OCI-LY7 (cell line): ENCODE measurements around the gene GGTA1. TPM values are rescaled to one million over a fixed set of nuclear protein-coding genes. Genes with fewer than 3 reads are reported as not detected.
"Not testable (repeated sequence)": the region's sequence is repeated elsewhere in the genome, so short reads cannot be mapped to it uniquely, and the experiment has no call there.

Source experiments
- BruUV-seq: library from RNA; stranded (reverse); fragments of 400-500 nt; replicated peaks from 2 replicates; lab custom pipeline; 2021; lab: Mats Ljungman, UMichigan
- CTCF ChIA-PET: fragments of 300-600 bp; sonication (Branson Sonifier 250); formaldehyde crosslinking; loops from one replicate; lab custom pipeline; 2022; ENCODE audit warnings: antibody characterized with exemption; ENCODE audit not compliant: unreplicated experiment; lab: Charles Lee
- POLR2A ChIA-PET: fragments of 300-600 bp; sonication (Branson Sonifier 250); formaldehyde crosslinking; loops from one replicate; lab custom pipeline; 2022; ENCODE audit warnings: antibody characterized with exemption; lab: Charles Lee
- DNase-seq: peaks from one replicate; pipeline ENCODE4 v3.0.0-alpha.2; 2015; ENCODE audit warnings: low spot score
- H2AFZ ChIP-seq: fragments of 200-600 bp; sonication (generic), shearing (Covaris generic); 2 replicates; pipeline ENCODE4 v1.6.1; 2014; ENCODE audit warnings: mild to moderate bottlenecking, antibody characterized with exemption, low read length, moderate library complexity
- H3K27ac ChIP-seq: fragments of 200-600 bp; sonication (generic); 2 replicates; pipeline ENCODE4 v1.5.1; 2014; ENCODE audit warnings: mixed run types, low read depth, mild to moderate bottlenecking, moderate library complexity, low read length, inconsistent platforms; ENCODE audit not compliant: poor library complexity, severe bottlenecking
- H3K36me3 ChIP-seq: fragments of 200-600 bp; sonication (generic); 2 replicates; pipeline ENCODE4 v1.6.1; 2014; ENCODE audit warnings: mild to moderate bottlenecking, antibody characterized with exemption, low read length, moderate library complexity, mixed read lengths; ENCODE audit not compliant: insufficient read depth
- H3K4me1 ChIP-seq: fragments of 200-600 bp; sonication (generic); 2 replicates; pipeline ENCODE4 v1.5.1; 2014; ENCODE audit warnings: mild to moderate bottlenecking, low read length; ENCODE audit not compliant: insufficient read depth, poor library complexity, severe bottlenecking
- H3K4me2 ChIP-seq: fragments of 200-600 bp; sonication (generic); 2 replicates; pipeline ENCODE4 v1.6.1; 2014; ENCODE audit warnings: mild to moderate bottlenecking, low read length
- H3K4me3 ChIP-seq: fragments of 200-600 bp; sonication (generic); 2 replicates; pipeline ENCODE4 v1.5.1; 2014; ENCODE audit warnings: mild to moderate bottlenecking, low read depth, low read length; ENCODE audit not compliant: poor library complexity, severe bottlenecking
- H3K79me2 ChIP-seq: fragments of 200-600 bp; sonication (generic); 2 replicates; pipeline ENCODE4 v1.6.1; 2016; ENCODE audit warnings: low read depth, mild to moderate bottlenecking, low read length, moderate library complexity, mixed read lengths; ENCODE audit not compliant: insufficient read depth
- H3K9me2 ChIP-seq: fragments of 200-600 bp; sonication (generic); 2 replicates; pipeline ENCODE4 v1.6.1; 2016; ENCODE audit warnings: mild to moderate bottlenecking, low read length, mixed read lengths; ENCODE audit not compliant: insufficient read depth
- H3K9me3 ChIP-seq: fragments of 200-600 bp; sonication (generic); 2 replicates; pipeline ENCODE4 v1.6.1; 2014; ENCODE audit warnings: mild to moderate bottlenecking, mixed run types, low read length, mixed read lengths
- H4K20me1 ChIP-seq: fragments of 200-600 bp; sonication (generic); 2 replicates; pipeline ENCODE4 v1.6.1; 2014; ENCODE audit warnings: mild to moderate bottlenecking, antibody characterized with exemption, low read length, moderate library complexity, mixed read lengths; ENCODE audit not compliant: insufficient read depth
- EZH2phosphoT487 ChIP-seq: fragments of 200-600 bp; sonication (generic); IDR thresholded peaks from 2 replicates; pipeline ENCODE4 v1.6.1; 2018; ENCODE audit warnings: low read depth, borderline replicate concordance, mild to moderate bottlenecking, mixed run types, antibody characterized with exemption, low read length, moderate library complexity, mixed read lengths
- intact Hi-C: fragments of 100-400 bp; cut with micrococcal nuclease; formaldehyde crosslinking; loops from one replicate; pipeline ENCODE4 v1.10.0; 2022; ENCODE audit not compliant: unreplicated experiment
- total RNA-seq, 2 experiments: library from RNA; depleted of rRNA in 1 of 2; stranded (reverse); fragments of >200 nt in 1 of 2; shearing (Covaris generic) in 1 of 2; gene quantifications; 2 replicates each; pipeline ENCODE4 v1.2.3, GENCODE V29; 2014 to 2022
- TF ChIP-seq, protein P1 (sequence below): fragments of 200-600 bp; sonication (generic); conservative IDR thresholded peaks from 2 replicates; pipeline ENCODE4 v1.5.1; 2014; ENCODE audit warnings: mild to moderate bottlenecking, antibody characterized with exemption, low read length, moderate library complexity, mixed read lengths

Gene GGTA1
- total RNA-seq, 2 experiments from 2014 or later = not detected

GRCh38 chr9:121459513-121459912, 40.1 kb downstream of the GGTA1 start:
- no peaks in the 10 kb centered on the region for H3K4me1 ChIP-seq
- no peaks in the 10 kb centered on the region for H3K9me2 ChIP-seq
- TF ChIP-seq EZH2phosphoT487 = no peak
- TF ChIP-seq, protein P1, sequence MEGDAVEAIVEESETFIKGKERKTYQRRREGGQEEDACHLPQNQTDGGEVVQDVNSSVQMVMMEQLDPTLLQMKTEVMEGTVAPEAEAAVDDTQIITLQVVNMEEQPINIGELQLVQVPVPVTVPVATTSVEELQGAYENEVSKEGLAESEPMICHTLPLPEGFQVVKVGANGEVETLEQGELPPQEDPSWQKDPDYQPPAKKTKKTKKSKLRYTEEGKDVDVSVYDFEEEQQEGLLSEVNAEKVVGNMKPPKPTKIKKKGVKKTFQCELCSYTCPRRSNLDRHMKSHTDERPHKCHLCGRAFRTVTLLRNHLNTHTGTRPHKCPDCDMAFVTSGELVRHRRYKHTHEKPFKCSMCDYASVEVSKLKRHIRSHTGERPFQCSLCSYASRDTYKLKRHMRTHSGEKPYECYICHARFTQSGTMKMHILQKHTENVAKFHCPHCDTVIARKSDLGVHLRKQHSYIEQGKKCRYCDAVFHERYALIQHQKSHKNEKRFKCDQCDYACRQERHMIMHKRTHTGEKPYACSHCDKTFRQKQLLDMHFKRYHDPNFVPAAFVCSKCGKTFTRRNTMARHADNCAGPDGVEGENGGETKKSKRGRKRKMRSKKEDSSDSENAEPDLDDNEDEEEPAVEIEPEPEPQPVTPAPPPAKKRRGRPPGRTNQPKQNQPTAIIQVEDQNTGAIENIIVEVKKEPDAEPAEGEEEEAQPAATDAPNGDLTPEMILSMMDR = no peak
- no peak overlapping the region for H3K4me3 ChIP-seq
- BruUV-seq = no TSS peak
- intact Hi-C loops = no loop called here
- no peak overlapping the region for H2AFZ ChIP-seq
- DNase-seq = no peak
- no peaks in the 10 kb centered on the region for H4K20me1 ChIP-seq
- no peak overlapping the region for H3K4me2 ChIP-seq
- no peak overlapping the region for H3K27ac ChIP-seq
- POLR2A ChIA-PET = no interaction called here
- no peaks in the 10 kb centered on the region for H3K36me3 ChIP-seq
- CTCF ChIA-PET = no interaction called here
- H3K79me2 ChIP-seq = no peaks in the 10 kb centered on the region
- no peaks in the 10 kb centered on the region for H3K9me3 ChIP-seq

GRCh38 chr9:121458449-121458848, 41.2 kb downstream of the GGTA1 start:
- intact Hi-C loops, BruUV-seq: not testable (repeated sequence)
- POLR2A ChIA-PET = interaction anchor here (0.7 kb wide), 1 partner anchor 190 kb away, joined by 3 read pairs; no protein-coding TSS in a partner anchor

DNA sequence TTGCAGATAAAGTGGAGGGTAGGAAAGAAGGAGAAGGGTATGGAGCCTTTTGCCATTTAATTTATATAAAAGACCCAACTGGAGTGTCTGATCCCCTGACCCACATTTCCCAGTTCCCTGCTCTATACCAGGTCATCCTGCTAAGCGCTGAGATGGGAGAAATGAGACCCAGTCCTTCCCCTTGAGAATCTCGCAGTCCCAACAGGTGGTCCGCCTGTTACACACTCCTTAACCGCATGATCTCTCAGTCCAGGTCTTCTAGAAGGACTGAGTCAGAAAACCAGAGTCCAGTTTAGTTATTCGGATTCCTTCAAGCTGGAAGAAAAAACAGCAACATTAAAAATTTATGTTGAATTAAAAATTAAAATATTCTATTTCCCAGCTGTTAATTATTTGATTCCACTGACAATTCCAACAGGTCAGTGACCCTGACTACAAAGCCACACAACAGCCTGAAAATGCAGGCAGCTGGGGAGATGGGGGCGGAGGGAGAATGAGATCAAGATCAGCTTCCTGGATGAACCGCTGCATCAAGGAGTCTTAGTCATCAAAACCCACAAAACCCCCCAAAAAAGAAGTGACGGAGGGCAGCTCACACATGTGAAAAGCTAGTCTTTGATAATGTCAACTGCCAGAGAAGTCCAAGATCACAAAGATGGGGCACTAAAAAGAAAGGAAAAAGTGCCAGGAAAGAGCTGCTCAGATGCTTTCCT, 44.0 kb downstream of the GGTA1 start:
- no peaks in the 10 kb centered on the region for H3K9me3 ChIP-seq
- H3K79me2 ChIP-seq = no peaks in the 10 kb centered on the region
- TF ChIP-seq EZH2phosphoT487 = no peak
- TF ChIP-seq, protein P1 = no peak
- no peak overlapping the region for H2AFZ ChIP-seq
- no peak overlapping the region for H3K27ac ChIP-seq
- H3K4me3 ChIP-seq = no peak overlapping the region
- H3K4me2 ChIP-seq = no peak overlapping the region
- no peaks in the 10 kb centered on the region for H3K9me2 ChIP-seq
- BruUV-seq = no TSS peak
- no peaks in the 10 kb centered on the region for H3K36me3 ChIP-seq
- DNase-seq = no peak
- intact Hi-C loops = no loop called here
- no peaks in the 10 kb centered on the region for H4K20me1 ChIP-seq
- CTCF ChIA-PET = no interaction called here
- POLR2A ChIA-PET = interaction anchor here (0.6 to 1.3 kb wide), 2 partner anchors 12 to 406 kb away, joined by 3 read pairs; partner anchors contain the start of gene C5
- no peaks in the 10 kb centered on the region for H3K4me1 ChIP-seq

More at GRCh38 chr9:121458449-121458848, 41.2 kb downstream of the GGTA1 start:
- H3K4me2 ChIP-seq, H4K20me1 ChIP-seq, H3K9me3 ChIP-seq, DNase-seq, CTCF ChIA-PET, H3K27ac ChIP-seq, H3K9me2 ChIP-seq, H3K36me3 ChIP-seq, H3K4me3 ChIP-seq, H3K4me1 ChIP-seq, H3K79me2 ChIP-seq, H2AFZ ChIP-seq: not testable (repeated sequence)
